Endothelial cell of umbilical vein (primary cell): Measurements from ENCODE around the gene CREB3L2. TPM values are rescaled to one million over a fixed set of nuclear protein-coding genes. Genes with fewer than 3 reads are reported as not detected.

Experiments used
- BruUV-seq: library from RNA; stranded (reverse); fragments of 400-500 nt; replicated peaks from 2 replicates; lab custom pipeline; 2021; lab: Mats Ljungman, UMichigan
- CTCF ChIA-PET: fragments of 300-600, 350-600 bp; sonication (Branson Sonifier 250); formaldehyde crosslinking; loops from one replicate; lab custom pipeline; 2021; ENCODE audit warnings: antibody characterized with exemption, inconsistent platforms; lab: Charles Lee
- POLR2A ChIA-PET: fragments of 300-600, 350-600 bp; sonication (Branson Sonifier 250); formaldehyde crosslinking; loops from one replicate; lab custom pipeline; 2021; ENCODE audit warnings: antibody characterized with exemption, inconsistent platforms; lab: Charles Lee
- DNase-seq: peaks from one replicate; pipeline ENCODE4 v3.0.0-alpha.2; 2011; ENCODE audit warnings: low read depth, low spot score
- FAIRE-seq: peaks from 2 replicates; lab custom pipeline; 2011; peaks lifted over from hg19 to GRCh38; lab: Jason Lieb, UNC
- H2AFZ ChIP-seq: 2 replicates; pipeline ENCODE4 v1.6.0; 2012; ENCODE audit warnings: low read depth, low read length, control low read depth, inconsistent platforms
- H3K27ac ChIP-seq: 2 replicates; pipeline ENCODE4 v1.5.1; 2011; ENCODE audit warnings: low read depth, mild to moderate bottlenecking, control low read depth, low read length, moderate library complexity; ENCODE audit not compliant: insufficient read depth
- H3K27me3 ChIP-seq, 2 experiments: 2 replicates each; pipeline versions ENCODE4 v1.6.0 to v1.6.1; 2011; ENCODE audit warnings: low read length in 2 of 2, mixed read lengths in 1 of 2; ENCODE audit not compliant: control insufficient read depth in 2 of 2, insufficient read depth in 2 of 2
- H3K36me3 ChIP-seq, 2 experiments: 2 replicates in 1 of 2; 3 replicates in 1 of 2; pipeline ENCODE4 v1.5.1; 2011; ENCODE audit warnings: low read length in 2 of 2, mild to moderate bottlenecking in 1 of 2, moderate library complexity in 1 of 2; ENCODE audit not compliant: control insufficient read depth in 2 of 2, insufficient read depth in 2 of 2; ENCODE audit errors: extremely low read depth in 1 of 2
- H3K4me1 ChIP-seq: 3 replicates; pipeline ENCODE4 v1.5.1; 2011; ENCODE audit warnings: mild to moderate bottlenecking, low read length; ENCODE audit not compliant: control insufficient read depth, insufficient read depth; ENCODE audit errors: extremely low read depth
- H3K4me2 ChIP-seq: 2 replicates; pipeline ENCODE4 v1.6.1; 2011; ENCODE audit warnings: low read length, control low read depth, mixed read lengths; ENCODE audit not compliant: insufficient read depth
- H3K4me3 ChIP-seq, 3 experiments: fragments of 200-600 bp in 1 of 3; sonication (generic), shearing (Covaris generic) in 1 of 3; replicated peaks in 1 of 3; 2 replicates each; pipeline ENCODE4 v1.5.1; 2011 to 2016; ENCODE audit warnings: control low read depth in 3 of 3, low read length in 3 of 3, mild to moderate bottlenecking in 2 of 3, inconsistent platforms in 1 of 3, low read depth in 1 of 3, moderate library complexity in 1 of 3; ENCODE audit not compliant: insufficient read depth in 1 of 3
- H3K79me2 ChIP-seq: 2 replicates; pipeline ENCODE4 v1.6.0; 2012; ENCODE audit warnings: low read length, inconsistent platforms; ENCODE audit not compliant: control insufficient read depth, insufficient read depth
- H3K9ac ChIP-seq: replicated peaks from 2 replicates; pipeline ENCODE3; 2011; ENCODE audit warnings: low read length, control low read depth; ENCODE audit not compliant: insufficient read depth; ENCODE audit errors: extremely low read depth
- H3K9me1 ChIP-seq: replicated peaks from 3 replicates; pipeline ENCODE4 v1.6.0; 2011; ENCODE audit warnings: mild to moderate bottlenecking, low read length; ENCODE audit not compliant: control insufficient read depth, insufficient read depth; ENCODE audit errors: extremely low read depth
- H3K9me3 ChIP-seq: replicated peaks from 2 replicates; pipeline ENCODE4 v1.5.1; 2012; ENCODE audit warnings: low read length, inconsistent platforms; ENCODE audit not compliant: control insufficient read depth, insufficient read depth
- H4K20me1 ChIP-seq: replicated peaks from 2 replicates; pipeline ENCODE3; 2011; ENCODE audit warnings: mild to moderate bottlenecking, low read length; ENCODE audit not compliant: control insufficient read depth, insufficient read depth; ENCODE audit errors: extremely low read depth
- CTCF ChIP-seq, 2 donors: IDR thresholded peaks; 1 replicate in 1 of 2; 2 replicates in 1 of 2; pipeline ENCODE4 v1.5.1; 2011; ENCODE audit warnings: low read length in 2 of 2, mild to moderate bottlenecking in 2 of 2, moderate library complexity in 2 of 2, control low read depth in 1 of 2, inconsistent platforms in 1 of 2, low read depth in 1 of 2; ENCODE audit not compliant: insufficient read depth in 1 of 2; ENCODE audit errors: extremely low read depth in 1 of 2
- EZH2 ChIP-seq: IDR thresholded peaks from 2 replicates; pipeline ENCODE4 v1.6.1; 2012; ENCODE audit warnings: borderline replicate concordance, low read depth, mild to moderate bottlenecking, moderate library complexity, low read length, inconsistent platforms; ENCODE audit not compliant: severe bottlenecking
- FOS ChIP-seq: IDR thresholded peaks from 2 replicates; pipeline ENCODE4 v1.6.1; 2011; ENCODE audit warnings: mild to moderate bottlenecking, low read length, moderate library complexity, borderline replicate concordance; ENCODE audit not compliant: insufficient read depth
- GATA2 ChIP-seq: IDR thresholded peaks from 2 replicates; pipeline ENCODE4 v1.7.0; 2011; ENCODE audit warnings: low read depth, mild to moderate bottlenecking, moderate library complexity, mixed read lengths, low read length; ENCODE audit not compliant: insufficient read length, insufficient read depth
- JUN ChIP-seq: IDR thresholded peaks from 2 replicates; pipeline ENCODE4 v1.6.1; 2011; ENCODE audit warnings: borderline replicate concordance, low read depth; ENCODE audit not compliant: insufficient read length, insufficient read depth
- MAX ChIP-seq: IDR thresholded peaks from 2 replicates; pipeline ENCODE4 v1.6.1; 2011; ENCODE audit not compliant: insufficient read depth, insufficient read length
- MYC ChIP-seq: IDR thresholded peaks from one replicate; pipeline ENCODE4 v1.6.1; 2011; ENCODE audit warnings: mild to moderate bottlenecking, low read depth, low read length
- POLR2A ChIP-seq: IDR thresholded peaks from 2 replicates; pipeline ENCODE4 v1.6.1; 2012; ENCODE audit warnings: low read depth, mild to moderate bottlenecking, control low read depth, low read length
- dilution Hi-C: fragments of 300-500 bp; cut with MboI; formaldehyde crosslinking; loops from one replicate; pipeline ENCODE4 v1.15.0; 2019; ENCODE audit warnings: low sequenced_read_pairs; ENCODE audit not compliant: extremely low pct_ligation_motif_present
- intact Hi-C: fragments of 100-400 bp; cut with micrococcal nuclease; formaldehyde crosslinking; loops from one replicate; pipeline ENCODE4 v1.10.0; 2022
- polyA plus RNA-seq, 4 experiments: library from polyadenylated mRNA; depleted of rRNA in 3 of 4; stranded (reverse) in 3 of 4; unstranded in 1 of 4; fragments of >200 nt; gene quantifications; 2 replicates each; pipeline versions ENCODE4 v1.2.1 to v1.2.3, GENCODE V29; 2011 to 2012; ENCODE audit warnings: missing spikeins in 1 of 4
- total RNA-seq: library from RNA; stranded (reverse); gene quantifications from 2 replicates; pipeline ENCODE4 v1.2.3, GENCODE V29; 2021

CREB3L2 gene
- total and polyA plus RNA-seq, 2 donors (not counting 3 experiments of a cell fraction or from before 2014, with no cell fraction given), result 32.1 to 93.4 TPM

GRCh38 chr7:137942484-137943115, 59.3 kb downstream of the CREB3L2 start:
- no peak overlapping the region for H3K4me2 ChIP-seq
- POLR2A ChIA-PET, result no interaction called here
- intact Hi-C loops, result no loop called here

GRCh38 chr7:137940656-137941518, 61.0 kb downstream of the CREB3L2 start:
- FAIRE-seq, result no peak
- no peak for DNase-seq
- H3K4me3 ChIP-seq, result no peak overlapping the region
- no peaks in the 10 kb centered on the region for H3K36me3 ChIP-seq
- ChIA-PET CTCF (interaction anchor here (1.3 kb wide), 1 partner anchor 8 kb away, joined by 4 read pairs; no protein-coding TSS in a partner anchor), POLR2A (no interaction called here)
- peaks cover 63% of the 10 kb centered on the region for H3K79me2 ChIP-seq
- H4K20me1 ChIP-seq, result peaks cover 3% of the 10 kb centered on the region
- H3K9me1 ChIP-seq, result no peaks in the 10 kb centered on the region
- BruUV-seq, result no TSS peak
- intact Hi-C loops (no loop called here), dilution Hi-C loops (no loop called here)
- no peak overlapping the region for H2AFZ ChIP-seq
- H3K4me1 ChIP-seq, result peaks cover 8% of the 10 kb centered on the region
- H3K4me2 ChIP-seq, result no peak overlapping the region
- H3K27me3 ChIP-seq, result no peaks in the 10 kb centered on the region
- H3K9me3 ChIP-seq, result no peaks in the 10 kb centered on the region
- H3K27ac ChIP-seq, result no peak overlapping the region
- TF ChIP-seq GATA2 (no peak), EZH2 (no peak), FOS (no peak), MAX (no peak), POLR2A (no peak), JUN (no peak), CTCF (IDR thresholded peaks at IDR 0.05; ENCODE audit: extremely low read depth in 1 of 2, insufficient read depth in 1 of 2, low read depth in 1 of 2, low read length in 2 of 2) (no peak), MYC (no peak)
- H3K9ac ChIP-seq, result no peak overlapping the region

More at GRCh38 chr7:137942484-137943115, 59.3 kb downstream of the CREB3L2 start:
- DNase-seq, result no peak
- Histone ChIP-seq H3K27ac (no peak overlapping the region), H3K27me3 (no peaks in the 10 kb centered on the region), H3K9me1 (no peaks in the 10 kb centered on the region), H3K9ac (no peak overlapping the region), H3K4me3 (no peak overlapping the region), H4K20me1 (peaks cover 3% of the 10 kb centered on the region), H3K4me1 (no peaks in the 10 kb centered on the region), H3K9me3 (no peaks in the 10 kb centered on the region), H2AFZ (no peak overlapping the region), H3K36me3 (no peaks in the 10 kb centered on the region), H3K79me2 (peaks cover 54% of the 10 kb centered on the region)
- FAIRE-seq, result no peak
- dilution Hi-C loops, result no loop called here
- no TSS peak for BruUV-seq
- TF ChIP-seq FOS, result no peak
- no peak for TF ChIP-seq JUN
- no peak for TF ChIP-seq MAX
- CTCF ChIA-PET, result interaction anchor here (0.9 to 1.4 kb wide), 3 partner anchors 10 to 66 kb away, joined by 3 to 4 read pairs (median 3); no protein-coding TSS in a partner anchor
